ENCODE measurements around the gene HERC2.

Gene HERC2

GRCh38 chr15:28107111-28107903 is 214.7 kb downstream of the HERC2 start:
- peak overlapping the region; percentile 52 for H3K4me3 ChIP-seq (ENCODE audit: low read depth, low read length)
- in situ Hi-C loops (cut with HindIII; ENCODE audit: low sequenced_read_pairs) = no loop called here
- DNase-seq (ENCODE audit: low read depth) = no peak
- no peak for TF ChIP-seq CTCF (IDR thresholded peaks at IDR 0.05; ENCODE audit: low read depth, low read length, missing control alignments)

- in situ Hi-C loops (cut with HindIII; ENCODE audit: low sequenced_read_pairs) = no loop called here
- H3K4me3 ChIP-seq (ENCODE audit: low read depth, low read length) = peak overlapping the region; percentile 52
- no peak for DNase-seq (ENCODE audit: low read depth)
- no peak for TF ChIP-seq CTCF (IDR thresholded peaks at IDR 0.05; ENCODE audit: low read depth, low read length, missing control alignments)
These were observed 215.5 kb downstream of the HERC2 start for GRCh38 chr15:28106294-28107110.

- no peak for TF ChIP-seq CTCF (IDR thresholded peaks at IDR 0.05; ENCODE audit: low read depth, low read length, missing control alignments)
- in situ Hi-C loops (cut with HindIII; ENCODE audit: low sequenced_read_pairs) = no loop called here
- no peak overlapping the region for H3K4me3 ChIP-seq (ENCODE audit: low read depth, low read length)
- DNase-seq (ENCODE audit: low read depth) = no peak
These were observed 216.2 kb downstream of the HERC2 start for GRCh38 chr15:28105793-28106192.

- DNase-seq (ENCODE audit: low read depth) = no peak
- in situ Hi-C loops (cut with HindIII; ENCODE audit: low sequenced_read_pairs) = no loop called here
- no peak overlapping the region for H3K4me3 ChIP-seq (ENCODE audit: low read depth, low read length)
- no peak for TF ChIP-seq CTCF (IDR thresholded peaks at IDR 0.05; ENCODE audit: low read depth, low read length, missing control alignments)
These were observed 216.7 kb downstream of the HERC2 start for GRCh38 chr15:28105224-28105791.

- TF ChIP-seq CTCF (IDR thresholded peaks at IDR 0.05; ENCODE audit: low read depth, low read length, missing control alignments) = no peak
- no peak for DNase-seq (ENCODE audit: low read depth)
- in situ Hi-C loops (cut with HindIII; ENCODE audit: low sequenced_read_pairs) = no loop called here
- no peak overlapping the region for H3K4me3 ChIP-seq (ENCODE audit: low read depth, low read length)
These were observed 217.7 kb downstream of the HERC2 start for GRCh38 chr15:28104326-28104725.

- no peak for TF ChIP-seq CTCF (IDR thresholded peaks at IDR 0.05; ENCODE audit: low read depth, low read length, missing control alignments)
- DNase-seq (ENCODE audit: low read depth) = no peak
- in situ Hi-C loops (cut with HindIII; ENCODE audit: low sequenced_read_pairs) = no loop called here
- no peak overlapping the region for H3K4me3 ChIP-seq (ENCODE audit: low read depth, low read length)
These were observed 218.1 kb downstream of the HERC2 start for GRCh38 chr15:28103831-28104230.

All from astrocyte of the cerebellum (primary cell).